Ecto neural progenitor cell (in vitro differentiated cells): Measurements from ENCODE around the gene DAZ2.
"Not testable (repeated sequence)": the region's sequence is repeated elsewhere in the genome, so short reads cannot be mapped to it uniquely, and the experiment has no call there.

ENCODE experiments used
- DNase-seq: peaks from one replicate; pipeline ENCODE4 v3.0.0-alpha.2; 2018; ENCODE audit warnings: low spot score

DAZ2 gene

GRCh38 chrY:23219233-23219632 lies at the start of gene DAZ2:
DAZ2 (plus strand) TSS chrY:23219533; CDS start chrY:23219741, 208 bp downstream.
- DNase-seq: not testable (repeated sequence)

GRCh38 chrY:23198908-23199307 lies 20.4 kb upstream of the DAZ2 start, which contains the start of gene DAZ1:
DAZ1 (minus strand) TSS chrY:23199008; CDS start chrY:23198800, 208 bp downstream.
- not testable (repeated sequence) for DNase-seq

- DNase-seq: not testable (repeated sequence)
These were observed 11.9 kb upstream of the DAZ2 start for GRCh38 chrY:23207455-23207854.

- DNase-seq: not testable (repeated sequence)
These were observed 9.4 kb upstream of the DAZ2 start for GRCh38 chrY:23209802-23210495.

GRCh38 chrY:23210681-23211080 lies 8.7 kb upstream of the DAZ2 start:
- DNase-seq: not testable (repeated sequence)
